Measurements from ENCODE around the gene EEF1AKMT3. TPM values are rescaled to one million over a fixed set of nuclear protein-coding genes. Genes with fewer than 3 reads are reported as not detected.

EEF1AKMT3 gene
- total RNA-seq, 1 donor from 2014 or later, result 2.1 TPM

- Histone ChIP-seq H3K36me3 (peaks cover 72 to 78% of the 10 kb centered on the region in 2 donors), H3K4me1 (no peaks in the 10 kb centered on the region), H3K4me3 (no peak overlapping the region), H3K27ac (no peak overlapping the region), H3K9me3 (no peaks in the 10 kb centered on the region), H3K27me3 (no peaks in the 10 kb centered on the region)
- no peak for DNase-seq (ENCODE audit: low spot score in 2 of 2)
- intact Hi-C loops (cut with DNase I), result no loop called here
- TF ChIP-seq CTCF (IDR thresholded peaks at IDR 0.05), result no peak
These were observed 24.6 kb downstream of the EEF1AKMT3 start for GRCh38 chr12:57796996-57797395.

DNA sequence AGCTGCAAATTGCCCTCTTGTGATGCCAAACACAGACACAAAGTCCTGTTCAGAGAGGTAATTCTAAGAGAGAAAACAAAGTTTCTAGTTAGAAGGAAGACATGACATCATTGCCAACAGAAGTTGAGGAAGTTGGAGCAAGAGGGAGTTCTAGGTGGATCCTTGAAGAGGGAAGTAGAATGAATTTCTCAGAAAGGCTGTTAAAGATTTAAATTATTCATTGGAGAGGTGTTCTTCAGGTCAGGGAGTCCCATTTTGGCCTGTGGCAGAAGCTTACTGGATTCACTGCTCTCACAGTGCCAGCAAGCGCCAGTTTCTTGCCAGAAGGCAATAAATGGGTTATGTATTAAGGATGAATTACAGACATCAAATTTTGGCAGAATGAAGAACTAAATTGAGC, 25.5 kb downstream of the EEF1AKMT3 start:
- no peak for TF ChIP-seq CTCF (IDR thresholded peaks at IDR 0.05)

GRCh38 chr12:57800965-57801364, 28.6 kb downstream of the EEF1AKMT3 start:
- DNase-seq (ENCODE audit: low spot score in 2 of 2), result no peak
- H3K4me3 ChIP-seq, result no peak overlapping the region
- intact Hi-C loops (cut with DNase I), result loop anchor here (5.0 kb wide), 1 partner anchor 41 kb away; no protein-coding TSS in a partner anchor
- H3K27me3 ChIP-seq, result no peaks in the 10 kb centered on the region
- no peak for TF ChIP-seq CTCF (IDR thresholded peaks at IDR 0.05)
- H3K27ac ChIP-seq, result no peak overlapping the region
- no peaks in the 10 kb centered on the region for H3K9me3 ChIP-seq
- H3K4me1 ChIP-seq, result peaks cover 3 to 4% of the 10 kb centered on the region in 2 donors
- peaks cover 68 to 75% of the 10 kb centered on the region in 2 donors for H3K36me3 ChIP-seq

More for the DNA sequence above, 25.5 kb downstream of the EEF1AKMT3 start:
- H3K27me3 ChIP-seq, result no peaks in the 10 kb centered on the region
- H3K4me1 ChIP-seq, result no peaks in the 10 kb centered on the region
- intact Hi-C loops (cut with DNase I), result no loop called here
- H3K9me3 ChIP-seq, result no peaks in the 10 kb centered on the region
- H3K27ac ChIP-seq, result no peak overlapping the region
- H3K4me3 ChIP-seq, result no peak overlapping the region
- no peak for DNase-seq (ENCODE audit: low spot score in 2 of 2)
- H3K36me3 ChIP-seq, result peaks cover 72 to 78% of the 10 kb centered on the region in 2 donors

DNA sequence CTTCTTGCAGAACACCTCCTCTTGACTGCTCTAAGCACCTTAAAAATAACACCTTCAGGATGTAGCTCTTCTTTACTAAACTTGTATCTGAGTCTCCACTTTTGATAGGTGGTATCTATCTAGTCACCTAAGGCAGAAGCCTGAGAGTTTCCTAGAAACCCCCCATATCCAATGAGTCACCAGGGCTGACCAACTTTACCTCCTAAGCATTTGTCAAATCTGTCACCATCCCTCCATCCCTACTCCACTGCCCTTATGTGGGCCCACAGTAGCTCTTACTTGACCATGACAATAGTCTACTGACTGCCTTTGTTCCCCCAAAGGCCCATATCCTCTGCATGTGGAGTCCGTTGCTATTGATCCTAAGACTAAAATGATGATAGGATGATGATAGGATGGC, 30.2 kb downstream of the EEF1AKMT3 start:
- Histone ChIP-seq H3K4me3 (no peak overlapping the region), H3K27me3 (no peaks in the 10 kb centered on the region), H3K36me3 (peaks cover 67 to 75% of the 10 kb centered on the region in 2 donors), H3K9me3 (no peaks in the 10 kb centered on the region), H3K4me1 (peaks cover 3 to 4% of the 10 kb centered on the region in 2 donors), H3K27ac (no peak overlapping the region)
- intact Hi-C loops (cut with DNase I), result loop anchor here (1.0 to 5.0 kb wide), 2 partner anchors 40 to 103 kb away; no protein-coding TSS in a partner anchor
- no peak for TF ChIP-seq CTCF (IDR thresholded peaks at IDR 0.05)
- DNase-seq (ENCODE audit: low spot score in 2 of 2), result no peak

DNA sequence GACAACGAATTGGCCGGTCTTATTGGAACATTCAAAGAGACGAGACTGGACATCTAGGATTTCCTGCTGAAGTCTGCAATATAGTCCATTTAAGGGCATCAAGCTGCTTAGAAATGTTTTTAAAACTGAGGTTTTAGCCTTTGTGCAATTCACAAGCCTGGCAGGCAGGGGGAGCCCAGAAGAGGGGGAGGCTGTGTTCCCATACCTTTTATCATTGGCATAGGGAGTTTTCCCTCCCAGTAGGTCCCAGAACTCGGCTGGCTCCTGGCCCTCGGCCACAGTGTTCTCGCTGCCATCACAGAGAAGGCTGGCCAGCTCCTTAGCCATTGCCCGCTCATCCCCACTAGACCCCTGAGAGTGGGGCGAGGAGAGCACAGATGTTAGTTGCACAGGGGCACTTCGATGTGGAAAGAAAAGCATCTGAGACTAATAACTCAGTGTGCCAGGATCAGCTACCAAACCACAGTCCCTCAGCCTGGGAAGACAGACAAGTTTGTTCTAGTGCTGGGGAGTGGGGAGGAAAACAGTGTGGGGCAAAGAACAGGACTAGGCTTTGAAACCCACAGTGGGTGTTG, 31.0 kb downstream of the EEF1AKMT3 start:
- no peak for DNase-seq (ENCODE audit: low spot score in 2 of 2)
- Histone ChIP-seq H3K4me3 (no peak overlapping the region), H3K27me3 (no peaks in the 10 kb centered on the region), H3K9me3 (no peaks in the 10 kb centered on the region), H3K36me3 (peaks cover 65 to 81% of the 10 kb centered on the region in 2 donors), H3K27ac (peak overlapping the region; percentile 25 to 40), H3K4me1 (peaks cover 3 to 4% of the 10 kb centered on the region in 2 donors)
- intact Hi-C loops (cut with DNase I), result loop anchor here (1.0 to 5.0 kb wide), 2 partner anchors 39 to 102 kb away; no protein-coding TSS in a partner anchor
- peak; percentile 76 to 79 (median 78) for TF ChIP-seq CTCF (IDR thresholded peaks at IDR 0.05)

Data from ascending aorta (tissue), 2 donors.